Calu3 (cell line): ENCODE results near the gene PTPRG. TPM values are rescaled to one million over a fixed set of nuclear protein-coding genes. Genes with fewer than 3 reads are reported as not detected.

ENCODE experiments used
- BruUV-seq: library from RNA; stranded (reverse); fragments of 400-500 nt; replicated peaks from 2 replicates; lab custom pipeline; 2021; lab: Mats Ljungman, UMichigan
- CTCF ChIA-PET: fragments of 300-600 bp; sonication (Branson Sonifier 250); formaldehyde crosslinking; loops from one replicate; lab custom pipeline; 2022; ENCODE audit warnings: antibody characterized with exemption; lab: Charles Lee
- DNase-seq: peaks from one replicate; pipeline ENCODE4 v3.0.0; 2022
- H3K27ac Mint-ChIP-seq: one replicate; pipeline ENCODE4 v1.8.0; 2022; ENCODE audit warnings: mixed read lengths; ENCODE audit not compliant: unreplicated experiment
- H3K27me3 Mint-ChIP-seq: one replicate; pipeline ENCODE4 v1.8.0; 2022; ENCODE audit warnings: mixed read lengths; ENCODE audit not compliant: unreplicated experiment
- H3K36me3 Mint-ChIP-seq: one replicate; pipeline ENCODE4 v1.8.0; 2022; ENCODE audit warnings: mild to moderate bottlenecking, moderate library complexity, mixed read lengths; ENCODE audit not compliant: insufficient read depth, unreplicated experiment
- H3K4me1 Mint-ChIP-seq: one replicate; pipeline ENCODE4 v1.8.0; 2022; ENCODE audit warnings: mild to moderate bottlenecking, low read depth, mixed read lengths; ENCODE audit not compliant: unreplicated experiment
- H3K4me3 Mint-ChIP-seq: one replicate; pipeline ENCODE4 v1.8.0; 2022; ENCODE audit warnings: mild to moderate bottlenecking, low read depth, moderate library complexity, mixed read lengths; ENCODE audit not compliant: unreplicated experiment
- H3K9me3 Mint-ChIP-seq: one replicate; pipeline ENCODE4 v1.8.0; 2022; ENCODE audit warnings: low read depth, mixed read lengths; ENCODE audit not compliant: unreplicated experiment
- CTCF ChIP-seq: fragments of 200-600 bp; IDR thresholded peaks from one replicate; pipeline ENCODE4 v1.8.0; 2022; ENCODE audit warnings: antibody characterized with exemption; ENCODE audit not compliant: unreplicated experiment
- intact Hi-C: fragments of 100-400 bp; cut with micrococcal nuclease; formaldehyde crosslinking; loops from one replicate; pipeline ENCODE4 v1.10.0; 2022; ENCODE audit not compliant: unreplicated experiment
- total RNA-seq: library from RNA; stranded (reverse); gene quantifications from 2 replicates; pipeline ENCODE4 v1.2.3, GENCODE V29; 2022

PTPRG gene
- total RNA-seq, 1 experiment from 2014 or later = 0.35 TPM

- peaks cover 15% of the 10 kb centered on the region for H3K9me3 Mint-ChIP-seq
- H3K4me3 Mint-ChIP-seq = no peak overlapping the region
- DNase-seq = no peak
- H3K27me3 Mint-ChIP-seq = no peaks in the 10 kb centered on the region
- H3K36me3 Mint-ChIP-seq = no peaks in the 10 kb centered on the region
- no peaks in the 10 kb centered on the region for H3K4me1 Mint-ChIP-seq
- CTCF ChIA-PET = no interaction called here
- H3K27ac Mint-ChIP-seq = no peak overlapping the region
- no peak for TF ChIP-seq CTCF
- intact Hi-C loops = no loop called here
- no TSS peak for BruUV-seq
Observed at GRCh38 chr3:61724183-61724582, 162.8 kb downstream of the PTPRG start.

GRCh38 chr3:61724801-61725200 is 163.4 kb downstream of the PTPRG start:
- Mint-ChIP-seq H3K4me1 (no peaks in the 10 kb centered on the region), H3K27me3 (no peaks in the 10 kb centered on the region)

GRCh38 chr3:61725851-61726333 is 164.5 kb downstream of the PTPRG start:
- no peak for TF ChIP-seq CTCF
- no peaks in the 10 kb centered on the region for H3K36me3 Mint-ChIP-seq
- H3K9me3 Mint-ChIP-seq = peaks cover 12% of the 10 kb centered on the region
- CTCF ChIA-PET = no interaction called here
- no peak overlapping the region for H3K27ac Mint-ChIP-seq
- DNase-seq = no peak
- H3K27me3 Mint-ChIP-seq = no peaks in the 10 kb centered on the region
- no TSS peak for BruUV-seq
- H3K4me3 Mint-ChIP-seq = no peak overlapping the region
- intact Hi-C loops = no loop called here
- H3K4me1 Mint-ChIP-seq = no peaks in the 10 kb centered on the region

More at GRCh38 chr3:61724801-61725200, 163.4 kb downstream of the PTPRG start:
- H3K9me3 Mint-ChIP-seq = peaks cover 13% of the 10 kb centered on the region
- no peak for TF ChIP-seq CTCF
- no peak for DNase-seq
- H3K36me3 Mint-ChIP-seq = no peaks in the 10 kb centered on the region
- intact Hi-C loops = no loop called here
- no TSS peak for BruUV-seq
- CTCF ChIA-PET = no interaction called here
- H3K27ac Mint-ChIP-seq = no peak overlapping the region
- H3K4me3 Mint-ChIP-seq = no peak overlapping the region

GRCh38 chr3:61727435-61727834 is 166.1 kb downstream of the PTPRG start:
- no peak for TF ChIP-seq CTCF
- intact Hi-C loops = no loop called here
- BruUV-seq = no TSS peak
- Mint-ChIP-seq H3K27me3 (no peaks in the 10 kb centered on the region), H3K27ac (no peak overlapping the region), H3K9me3 (peaks cover 14% of the 10 kb centered on the region), H3K4me3 (no peak overlapping the region), H3K36me3 (no peaks in the 10 kb centered on the region), H3K4me1 (no peaks in the 10 kb centered on the region)
- DNase-seq = no peak
- CTCF ChIA-PET = interaction anchor here (0.6 kb wide), 1 partner anchor 422 kb away, joined by 4 read pairs; no protein-coding TSS in a partner anchor
